Keratinocyte (primary cell): ENCODE measurements around the gene CXCL12. TPM values are rescaled to one million over a fixed set of nuclear protein-coding genes. Genes with fewer than 3 reads are reported as not detected.

Source experiments
- DNase-seq: peaks from one replicate; pipeline ENCODE4 v3.0.0-alpha.2; 2011; ENCODE audit warnings: low read depth, missing footprints, low spot score
- FAIRE-seq: peaks from 2 replicates; lab custom pipeline; 2011; peaks lifted over from hg19 to GRCh38; lab: Jason Lieb, UNC
- H2AFZ ChIP-seq: 2 replicates; pipeline ENCODE4 v1.6.0; 2012; ENCODE audit warnings: low read length, control low read depth, inconsistent platforms; ENCODE audit not compliant: control insufficient read depth
- H3K27ac ChIP-seq: 2 replicates; pipeline ENCODE4 v1.5.1; 2011; ENCODE audit warnings: low read length; ENCODE audit not compliant: control insufficient read depth, insufficient read depth
- H3K27me3 ChIP-seq: 3 replicates; pipeline ENCODE4 v1.6.0; 2011; ENCODE audit warnings: low read length; ENCODE audit not compliant: control insufficient read depth, insufficient read depth; ENCODE audit errors: extremely low read depth
- H3K36me3 ChIP-seq, 2 experiments: 2 replicates in 1 of 2; 3 replicates in 1 of 2; pipeline ENCODE4 v1.5.1; 2011; ENCODE audit warnings: low read length in 2 of 2, mild to moderate bottlenecking in 1 of 2; ENCODE audit not compliant: control insufficient read depth in 2 of 2, insufficient read depth in 2 of 2; ENCODE audit errors: extremely low read depth in 1 of 2
- H3K4me1 ChIP-seq: 3 replicates; pipeline ENCODE4 v1.5.1; 2011; ENCODE audit warnings: low read length; ENCODE audit not compliant: control insufficient read depth, insufficient read depth; ENCODE audit errors: extremely low read depth
- H3K4me2 ChIP-seq: 3 replicates; pipeline ENCODE4 v1.6.0; 2011; ENCODE audit warnings: low read depth, low read length; ENCODE audit not compliant: control insufficient read depth, insufficient read depth; ENCODE audit errors: extremely low read depth
- H3K4me3 ChIP-seq, 3 experiments: fragments of 200-600 bp in 1 of 3; sonication (generic) in 1 of 3; 2 replicates in 2 of 3; 3 replicates in 1 of 3; pipeline ENCODE4 v1.5.1; 2011 to 2016; ENCODE audit warnings: low read length in 3 of 3, mild to moderate bottlenecking in 3 of 3, control low read depth in 2 of 3, inconsistent platforms in 1 of 3, low read depth in 1 of 3, mixed read lengths in 1 of 3, mixed run types in 1 of 3, moderate library complexity in 1 of 3; ENCODE audit not compliant: control insufficient read depth in 2 of 3, insufficient read depth in 2 of 3; ENCODE audit errors: extremely low read depth in 1 of 3
- H3K79me2 ChIP-seq: 2 replicates; pipeline ENCODE4 v1.6.0; 2012; ENCODE audit warnings: low read length; ENCODE audit not compliant: control insufficient read depth, insufficient read depth
- H3K9ac ChIP-seq: 3 replicates; pipeline ENCODE4 v1.6.0; 2011; ENCODE audit warnings: low read length; ENCODE audit not compliant: control insufficient read depth, insufficient read depth; ENCODE audit errors: extremely low read depth
- H3K9me1 ChIP-seq: 3 replicates; pipeline ENCODE4 v1.6.0; 2011; ENCODE audit warnings: low read length; ENCODE audit not compliant: control insufficient read depth, insufficient read depth; ENCODE audit errors: extremely low read depth
- H3K9me3 ChIP-seq: 2 replicates; pipeline ENCODE4 v1.5.1; 2012; ENCODE audit warnings: low read depth, low read length; ENCODE audit not compliant: control insufficient read depth
- H4K20me1 ChIP-seq: 3 replicates; pipeline ENCODE4 v1.6.0; 2011; ENCODE audit warnings: low read length; ENCODE audit not compliant: control insufficient read depth, insufficient read depth; ENCODE audit errors: extremely low read depth
- EZH2 ChIP-seq: IDR thresholded peaks from one replicate; pipeline ENCODE4 v1.6.1; 2012; ENCODE audit warnings: inconsistent platforms, mild to moderate bottlenecking, low read length, moderate library complexity
- dilution Hi-C: fragments of 300-500 bp; cut with MboI; formaldehyde crosslinking; loops from one replicate; pipeline ENCODE4 v1.7.0; 2020; ENCODE audit warnings: low sequenced_read_pairs; ENCODE audit not compliant: extremely low pct_ligation_motif_present
- polyA plus RNA-seq, 5 experiments: library from polyadenylated mRNA; depleted of rRNA in 3 of 5; stranded (reverse) in 3 of 5; stranded (forward) in 1 of 5; unstranded in 1 of 5; fragments of >200 nt; gene quantifications; 1 replicate in 1 of 5; 2 replicates in 3 of 5; 3 replicates in 1 of 5; pipeline versions ENCODE4 v1.2.1 to v1.2.3, GENCODE V29; 2011 to 2012; ENCODE audit warnings: missing spikeins in 2 of 5, low read depth in 1 of 5, low replicate concordance in 1 of 5
- TF ChIP-seq, protein P1 (sequence below), 3 experiments: IDR thresholded peaks in 1 of 3; conservative IDR thresholded peaks in 1 of 3; optimal IDR thresholded peaks in 1 of 3; 2 replicates in 2 of 3; 3 replicates in 1 of 3; pipeline versions ENCODE3 to v1.5.1; 2011; ENCODE audit warnings: low read length in 3 of 3, mild to moderate bottlenecking in 3 of 3, moderate library complexity in 2 of 3, control low read depth in 1 of 3, inconsistent platforms in 1 of 3; ENCODE audit not compliant: insufficient read depth in 2 of 3; ENCODE audit errors: extremely low read depth in 1 of 3

The CXCL12 gene
- polyA plus RNA-seq, 1 donor (not counting 4 experiments of a cell fraction or from before 2014, with no cell fraction given), result not detected

DNA sequence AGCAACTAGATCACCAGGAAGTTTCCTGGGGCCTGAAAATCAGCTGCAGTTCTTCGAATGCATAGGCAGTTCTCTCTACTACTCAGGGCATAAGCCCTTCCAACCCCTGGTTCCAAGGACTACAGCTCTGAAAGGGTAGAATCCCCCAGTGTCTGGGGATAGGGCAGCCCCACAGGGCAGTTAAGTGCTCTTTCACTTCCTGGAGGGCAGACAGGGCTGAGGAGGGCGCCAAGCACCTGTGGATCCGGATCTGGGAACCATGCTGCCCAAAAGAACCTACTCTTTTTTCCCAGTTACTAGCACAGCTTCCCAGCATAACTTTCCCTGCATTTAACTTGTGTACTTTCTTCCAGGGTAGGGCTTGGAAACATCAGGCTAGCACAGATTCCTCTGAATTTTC lies 41.1 kb downstream of the CXCL12 start:
- Histone ChIP-seq H4K20me1 (no peaks in the 10 kb centered on the region), H3K9me3 (no peaks in the 10 kb centered on the region), H3K79me2 (no peaks in the 10 kb centered on the region), H3K9me1 (no peaks in the 10 kb centered on the region), H3K27ac (no peak overlapping the region), H3K27me3 (no peaks in the 10 kb centered on the region), H2AFZ (no peak overlapping the region), H3K4me1 (no peaks in the 10 kb centered on the region), H3K36me3 (no peaks in the 10 kb centered on the region), H3K9ac (no peak overlapping the region), H3K4me2 (no peak overlapping the region), H3K4me3 (no peak overlapping the region)
- DNase-seq, result no peak
- no peak for FAIRE-seq
- dilution Hi-C loops, result no loop called here
- TF ChIP-seq EZH2, result no peak
- TF ChIP-seq, protein P1, sequence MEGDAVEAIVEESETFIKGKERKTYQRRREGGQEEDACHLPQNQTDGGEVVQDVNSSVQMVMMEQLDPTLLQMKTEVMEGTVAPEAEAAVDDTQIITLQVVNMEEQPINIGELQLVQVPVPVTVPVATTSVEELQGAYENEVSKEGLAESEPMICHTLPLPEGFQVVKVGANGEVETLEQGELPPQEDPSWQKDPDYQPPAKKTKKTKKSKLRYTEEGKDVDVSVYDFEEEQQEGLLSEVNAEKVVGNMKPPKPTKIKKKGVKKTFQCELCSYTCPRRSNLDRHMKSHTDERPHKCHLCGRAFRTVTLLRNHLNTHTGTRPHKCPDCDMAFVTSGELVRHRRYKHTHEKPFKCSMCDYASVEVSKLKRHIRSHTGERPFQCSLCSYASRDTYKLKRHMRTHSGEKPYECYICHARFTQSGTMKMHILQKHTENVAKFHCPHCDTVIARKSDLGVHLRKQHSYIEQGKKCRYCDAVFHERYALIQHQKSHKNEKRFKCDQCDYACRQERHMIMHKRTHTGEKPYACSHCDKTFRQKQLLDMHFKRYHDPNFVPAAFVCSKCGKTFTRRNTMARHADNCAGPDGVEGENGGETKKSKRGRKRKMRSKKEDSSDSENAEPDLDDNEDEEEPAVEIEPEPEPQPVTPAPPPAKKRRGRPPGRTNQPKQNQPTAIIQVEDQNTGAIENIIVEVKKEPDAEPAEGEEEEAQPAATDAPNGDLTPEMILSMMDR (optimal IDR thresholded peaks at IDR 0.05 in 1 of 3, IDR thresholded peaks at IDR 0.05 in 1 of 3, conservative IDR thresholded peaks at IDR 0.05 in 1 of 3; ENCODE audit: extremely low read depth in 1 of 3, insufficient read depth in 2 of 3, low read length in 3 of 3), result no peak

DNA sequence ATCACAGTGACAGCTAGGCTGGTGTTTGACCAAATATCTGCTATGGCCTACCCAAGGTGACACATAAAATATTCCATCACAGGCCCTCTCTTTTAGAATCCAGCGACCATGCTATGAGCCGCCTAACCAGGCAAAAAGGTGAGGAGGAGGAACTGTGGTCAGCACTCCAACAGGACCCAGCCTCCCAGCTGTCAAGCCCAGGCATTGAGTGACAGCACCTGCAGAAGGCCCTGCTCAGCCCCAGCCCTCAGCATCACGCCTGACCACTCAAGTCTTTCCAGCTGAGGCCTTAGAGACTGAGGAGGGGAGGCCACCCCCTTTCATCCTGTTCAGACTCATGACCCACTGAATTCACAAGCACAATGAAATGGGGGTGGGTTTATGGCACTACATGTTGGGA lies 43.0 kb downstream of the CXCL12 start:
- Histone ChIP-seq H3K9ac (no peak overlapping the region), H3K4me2 (no peak overlapping the region), H3K27ac (no peak overlapping the region), H3K36me3 (no peaks in the 10 kb centered on the region), H3K4me1 (no peaks in the 10 kb centered on the region), H2AFZ (no peak overlapping the region), H3K4me3 (no peak overlapping the region), H3K79me2 (no peaks in the 10 kb centered on the region), H3K9me3 (no peaks in the 10 kb centered on the region), H3K27me3 (no peaks in the 10 kb centered on the region), H3K9me1 (no peaks in the 10 kb centered on the region), H4K20me1 (no peaks in the 10 kb centered on the region)
- TF ChIP-seq EZH2, result no peak
- TF ChIP-seq, protein P1 (optimal IDR thresholded peaks at IDR 0.05 in 1 of 3, IDR thresholded peaks at IDR 0.05 in 1 of 3, conservative IDR thresholded peaks at IDR 0.05 in 1 of 3; ENCODE audit: extremely low read depth in 1 of 3, insufficient read depth in 2 of 3, low read length in 3 of 3), result no peak
- DNase-seq (no peak), FAIRE-seq (no peak)
- dilution Hi-C loops, result no loop called here
